HCT116 (cell line): ENCODE data around the gene SHANK1. TPM values are rescaled to one million over a fixed set of nuclear protein-coding genes. Genes with fewer than 3 reads are reported as not detected.

ENCODE experiments used
- ATAC-seq: fragments of 200-7000 bp; cut with Tn5 transposase; 2 replicates; pipeline ENCODE4 v1.9.1; 2020; ENCODE audit warnings: mild to moderate bottlenecking, moderate library complexity
- BruUV-seq: library from RNA; stranded (reverse); fragments of 400-500 nt; replicated peaks from 2 replicates; lab custom pipeline; 2021; lab: Mats Ljungman, UMichigan
- CTCF ChIA-PET: fragments of 300-600 bp; sonication (Branson Sonifier 250); formaldehyde crosslinking; loops from one replicate; lab custom pipeline; 2021; ENCODE audit warnings: antibody characterized with exemption; lab: Charles Lee
- POLR2A ChIA-PET: fragments of 300-600, 350-600 bp; sonication (Branson Sonifier 250); formaldehyde crosslinking; loops from one replicate; lab custom pipeline; 2021; ENCODE audit warnings: antibody characterized with exemption; lab: Charles Lee
- RAD21 ChIA-PET, 2 experiments: fragments of 300-600 bp; sonication (Branson Sonifier 250); formaldehyde crosslinking; loops; one replicate each; lab custom pipeline; 2023; ENCODE audit warnings: low total read pairs in 2 of 2; ENCODE audit not compliant: uncharacterized antibody in 2 of 2, unreplicated experiment in 2 of 2, low non-redundant PET in 1 of 2; lab: Charles Lee
- DNase-seq: peaks from one replicate; pipeline ENCODE4 v3.0.0-alpha.2; 2010; ENCODE audit warnings: low read depth, low spot score
- H2AFZ ChIP-seq: fragments of 200-600 bp; shearing (Covaris generic), sonication (generic); 2 replicates; pipeline ENCODE4 v1.6.1; 2017; ENCODE audit warnings: low read depth, mixed run types, mixed read lengths, antibody characterized with exemption, low read length; ENCODE audit not compliant: poor library complexity, severe bottlenecking
- H3K27ac ChIP-seq: 2 replicates; pipeline ENCODE4 v1.5.1; 2012; ENCODE audit warnings: low read depth, low read length
- H3K27me3 ChIP-seq: fragments of 200-600 bp; sonication (generic); 2 replicates; pipeline ENCODE4 v1.6.1; 2016; ENCODE audit warnings: mixed run types, low read length, mixed read lengths; ENCODE audit not compliant: insufficient read depth
- H3K36me3 ChIP-seq, 2 experiments: fragments of 200-500 bp in 1 of 2; fragments of 200-600 bp in 1 of 2; sonication (Bioruptor generic) in 1 of 2; sonication (generic) in 1 of 2; 2 replicates each; pipeline versions ENCODE4 v1.5.1 to v1.6.1; 2014 to 2016; ENCODE audit warnings: low read length in 2 of 2, inconsistent platforms in 1 of 2, mixed read lengths in 1 of 2, mixed run types in 1 of 2; ENCODE audit not compliant: insufficient read depth in 2 of 2, control insufficient read depth in 1 of 2
- H3K4me1 ChIP-seq, 2 experiments: fragments of 200-600 bp in 1 of 2; sonication (generic) in 1 of 2; 2 replicates each; pipeline versions ENCODE4 v1.5.1 to v1.6.1; 2012 to 2017; ENCODE audit warnings: low read length in 2 of 2, inconsistent platforms in 1 of 2, mild to moderate bottlenecking in 1 of 2, mixed read lengths in 1 of 2, mixed run types in 1 of 2, moderate library complexity in 1 of 2; ENCODE audit not compliant: insufficient read depth in 2 of 2, control insufficient read depth in 1 of 2
- H3K4me2 ChIP-seq: fragments of 200-600 bp; sonication (generic); 2 replicates; pipeline ENCODE4 v1.6.1; 2017; ENCODE audit warnings: mixed run types, low read length, mixed read lengths
- H3K4me3 ChIP-seq, 2 experiments: fragments of 200-600 bp in 1 of 2; sonication (generic) in 1 of 2; replicated peaks in 1 of 2; 2 replicates each; pipeline ENCODE4 v1.5.1; 2011 to 2016; ENCODE audit warnings: low read length in 2 of 2, control low read depth in 1 of 2, low read depth in 1 of 2, mild to moderate bottlenecking in 1 of 2, mixed read lengths in 1 of 2, mixed run types in 1 of 2
- H3K79me2 ChIP-seq: fragments of 200-600 bp; sonication (generic); 2 replicates; pipeline ENCODE4 v1.6.1; 2017; ENCODE audit warnings: mild to moderate bottlenecking, mixed run types, low read length, moderate library complexity, mixed read lengths; ENCODE audit not compliant: insufficient read depth
- H3K9ac ChIP-seq: fragments of 200-600 bp; sonication (generic); 2 replicates; pipeline ENCODE4 v1.6.1; 2016; ENCODE audit warnings: low read length, mixed read lengths
- H3K9me2 ChIP-seq: fragments of 200-600 bp; sonication (generic), shearing (Covaris generic); 2 replicates; pipeline ENCODE4 v1.6.1; 2017; ENCODE audit warnings: mixed run types, mild to moderate bottlenecking, moderate library complexity; ENCODE audit not compliant: insufficient read depth
- H3K9me3 ChIP-seq, 2 experiments: fragments of 200-500 bp in 1 of 2; fragments of 200-600 bp in 1 of 2; sonication (Bioruptor generic) in 1 of 2; sonication (generic) in 1 of 2; 2 replicates each; pipeline ENCODE4 v1.6.1; 2014 to 2017; ENCODE audit warnings: low read length in 2 of 2, mixed read lengths in 2 of 2, inconsistent platforms in 1 of 2, low read depth in 1 of 2, mild to moderate bottlenecking in 1 of 2, mixed run types in 1 of 2, moderate library complexity in 1 of 2; ENCODE audit not compliant: control insufficient read depth in 1 of 2, insufficient read depth in 1 of 2
- H4K20me1 ChIP-seq: fragments of 200-600 bp; sonication (generic), shearing (Covaris generic); 2 replicates; pipeline ENCODE4 v1.6.1; 2017; ENCODE audit warnings: mixed run types, mild to moderate bottlenecking, moderate library complexity; ENCODE audit not compliant: insufficient read depth
- ATF3 ChIP-seq: IDR thresholded peaks from 2 replicates; pipeline ENCODE4 v1.6.1; 2012
- CBX3 ChIP-seq: IDR thresholded peaks from 2 replicates; pipeline ENCODE4 v1.6.1; 2012; ENCODE audit warnings: low read depth
- ELF1 ChIP-seq: IDR thresholded peaks from 2 replicates; pipeline ENCODE4 v1.6.1; 2012; ENCODE audit warnings: low read depth, borderline replicate concordance
- EZH2 ChIP-seq: fragments of 200-600 bp; sonication (generic); IDR thresholded peaks from 2 replicates; pipeline ENCODE4 v1.6.1; 2017; ENCODE audit warnings: antibody characterized with exemption, mixed run types
- MAX ChIP-seq: IDR thresholded peaks from 2 replicates; pipeline ENCODE4 v1.6.1; 2012
- POLR2A ChIP-seq: IDR thresholded peaks from 2 replicates; pipeline ENCODE4 v1.7.0; 2011; ENCODE audit warnings: borderline replicate concordance; ENCODE audit not compliant: insufficient read depth, insufficient read length; ENCODE audit errors: extremely low read depth
- POLR2AphosphoS5 ChIP-seq: IDR thresholded peaks from 2 replicates; pipeline ENCODE4 v1.6.1; 2011; ENCODE audit warnings: mild to moderate bottlenecking, low read depth, low read length, moderate library complexity
- RAD21 ChIP-seq: IDR thresholded peaks from 2 replicates; pipeline ENCODE4 v1.6.1; 2012; ENCODE audit warnings: low read depth, mild to moderate bottlenecking
- REST ChIP-seq: IDR thresholded peaks from 2 replicates; pipeline ENCODE4 v1.6.1; 2012; ENCODE audit warnings: low read depth
- SRF ChIP-seq: IDR thresholded peaks from 2 replicates; pipeline ENCODE4 v1.6.1; 2012; ENCODE audit warnings: low read depth
- TCF7L2 ChIP-seq: IDR thresholded peaks from 2 replicates; pipeline ENCODE4 v1.7.0; 2011; ENCODE audit warnings: borderline replicate concordance, inconsistent platforms; ENCODE audit not compliant: insufficient read depth, insufficient read length; ENCODE audit errors: extremely low read depth
- intact Hi-C: fragments of 100-400 bp; cut with micrococcal nuclease; formaldehyde crosslinking; loops from 2 replicates; pipeline ENCODE4 v1.10.0; 2022
- total RNA-seq: library from RNA; stranded (reverse); gene quantifications from one replicate; pipeline ENCODE4 v1.2.1, GENCODE V29; 2021; ENCODE audit not compliant: unreplicated experiment

SHANK1 gene
- total RNA-seq, 1 experiment from 2014 or later, result 3.0 TPM

GRCh38 chr19:50690439-50690838 lies 29.2 kb downstream of the SHANK1 start:
- TF ChIP-seq SRF, result no peak
- TF ChIP-seq RAD21, result no peak
- no peak for TF ChIP-seq ELF1
- TF ChIP-seq CBX3, result no peak
- TF ChIP-seq EZH2, result no peak
- TF ChIP-seq TCF7L2, result no peak
- no peak for TF ChIP-seq MAX
- TF ChIP-seq ATF3, result no peak
- no peak for TF ChIP-seq POLR2AphosphoS5
- no peak for TF ChIP-seq POLR2A
- TF ChIP-seq REST, result no peak
- TF ChIP-seq, all 23 proteins: peak for 0
- no peak overlapping the region for H2AFZ ChIP-seq
- no peaks in the 10 kb centered on the region for H3K9me3 ChIP-seq
- ATAC-seq (no peak), DNase-seq (no peak)
- no peaks in the 10 kb centered on the region for H3K79me2 ChIP-seq
- RAD21 ChIA-PET, result no interaction called here
- intact Hi-C loops, result no loop called here
- POLR2A ChIA-PET, result no interaction called here
- H3K4me1 ChIP-seq, result no peaks in the 10 kb centered on the region
- no peak overlapping the region for H3K27ac ChIP-seq
- no peaks in the 10 kb centered on the region for H3K9me2 ChIP-seq
- no TSS peak for BruUV-seq
- no peak overlapping the region for H3K4me2 ChIP-seq
- no peaks in the 10 kb centered on the region for H3K36me3 ChIP-seq
- H3K27me3 ChIP-seq, result peaks cover 13% of the 10 kb centered on the region; the same call in 1 of the 2 replicates
- no peak overlapping the region for H3K4me3 ChIP-seq
- no peaks in the 10 kb centered on the region for H4K20me1 ChIP-seq
- CTCF ChIA-PET, result interaction anchor here (1.1 kb wide), 1 partner anchor 14 kb away, joined by 3 read pairs; no protein-coding TSS in a partner anchor
- H3K9ac ChIP-seq, result no peak overlapping the region
